Activated naive CD8-positive, alpha-beta T cell treated with anti-CD3 and anti-CD28 coated beads, Interleukin-2, amount 50 U/mL, for 24 hours (primary cell): ENCODE data around the gene SUSD1.
"Not testable (repeated sequence)": the region's sequence is repeated elsewhere in the genome, so short reads cannot be mapped to it uniquely, and the experiment has no call there.

ENCODE experiments used
- ATAC-seq: fragments of 150-1000 bp; cut with Tn5 transposase; one replicate; pipeline ENCODE4 v1.10.0; 2021
- DNase-seq: peaks from one replicate; pipeline ENCODE4 v3.0.0; 2021
- H3K27ac Mint-ChIP-seq: one replicate; pipeline ENCODE4 v1.8.0; 2021; ENCODE audit warnings: mild to moderate bottlenecking, mixed read lengths
- H3K27me3 Mint-ChIP-seq: one replicate; pipeline ENCODE4 v1.8.0; 2021; ENCODE audit warnings: mixed read lengths
- H3K36me3 Mint-ChIP-seq: one replicate; pipeline ENCODE4 v1.8.0; 2021; ENCODE audit warnings: low read depth, mixed read lengths
- H3K4me1 Mint-ChIP-seq: one replicate; pipeline ENCODE4 v1.8.0; 2021; ENCODE audit warnings: mixed read lengths
- H3K4me3 Mint-ChIP-seq: one replicate; pipeline ENCODE4 v1.8.0; 2021; ENCODE audit warnings: mild to moderate bottlenecking, moderate library complexity, mixed read lengths
- H3K9me3 Mint-ChIP-seq: one replicate; pipeline ENCODE4 v1.8.0; 2021; ENCODE audit warnings: mixed read lengths

Gene SUSD1

GRCh38 chr9:112174965-112175795, at the start of gene SUSD1:
TSS of gene SUSD1 (minus strand) at chr9:112175297. CDS start at chr9:112175235, 62 bp downstream.
- peaks cover 28% of the 10 kb centered on the region for H3K27me3 Mint-ChIP-seq
- DNase-seq (peak; percentile 38), ATAC-seq (peak; percentile 53)
- H3K27ac Mint-ChIP-seq = peak within 1 kb of the TSS; percentile 90
- peaks cover 48% of the 10 kb centered on the region for H3K4me1 Mint-ChIP-seq
- peaks cover 8% of the 10 kb centered on the region for H3K36me3 Mint-ChIP-seq
- no peaks in the 10 kb centered on the region for H3K9me3 Mint-ChIP-seq
- peak within 1 kb of the TSS; percentile 85 for H3K4me3 Mint-ChIP-seq

GRCh38 chr9:112224401-112225289, 49.5 kb upstream of the SUSD1 start:
- H3K36me3 Mint-ChIP-seq = peaks cover 44% of the 10 kb centered on the region
- H3K4me1 Mint-ChIP-seq = peaks cover 3% of the 10 kb centered on the region
- H3K9me3 Mint-ChIP-seq = no peaks in the 10 kb centered on the region
- H3K4me3 Mint-ChIP-seq = no peak overlapping the region
- no peak overlapping the region for H3K27ac Mint-ChIP-seq
- peak; percentile 63 for ATAC-seq
- DNase-seq = no peak
- H3K27me3 Mint-ChIP-seq = no peaks in the 10 kb centered on the region

- H3K27ac Mint-ChIP-seq = peak overlapping the region; percentile 48
- no peaks in the 10 kb centered on the region for H3K9me3 Mint-ChIP-seq
- H3K36me3 Mint-ChIP-seq = peaks cover 20% of the 10 kb centered on the region
- H3K4me3 Mint-ChIP-seq = peak overlapping the region; percentile 22
- DNase-seq (no peak), ATAC-seq (peak; percentile 95)
- no peaks in the 10 kb centered on the region for H3K27me3 Mint-ChIP-seq
- peaks cover 24% of the 10 kb centered on the region for H3K4me1 Mint-ChIP-seq
These were observed 43.8 kb upstream of the SUSD1 start for GRCh38 chr9:112218908-112219307.

- Mint-ChIP-seq H3K4me1 (peaks cover 5% of the 10 kb centered on the region), H3K27me3 (no peaks in the 10 kb centered on the region), H3K4me3 (no peak overlapping the region), H3K9me3 (peaks cover 12% of the 10 kb centered on the region), H3K36me3 (peaks cover 46% of the 10 kb centered on the region), H3K27ac (no peak overlapping the region)
- no peak for DNase-seq
- no peak for ATAC-seq
These were observed 37.8 kb upstream of the SUSD1 start for GRCh38 chr9:112212926-112213325.

GRCh38 chr9:112207451-112207850, 32.4 kb upstream of the SUSD1 start:
- no peaks in the 10 kb centered on the region for H3K4me1 Mint-ChIP-seq
- H3K36me3 Mint-ChIP-seq = peaks cover 59% of the 10 kb centered on the region
- DNase-seq (no peak), ATAC-seq (no peak)
- H3K27me3 Mint-ChIP-seq = no peaks in the 10 kb centered on the region
- H3K9me3 Mint-ChIP-seq = peaks cover 29% of the 10 kb centered on the region
- H3K27ac Mint-ChIP-seq = no peak overlapping the region
- no peak overlapping the region for H3K4me3 Mint-ChIP-seq

DNA sequence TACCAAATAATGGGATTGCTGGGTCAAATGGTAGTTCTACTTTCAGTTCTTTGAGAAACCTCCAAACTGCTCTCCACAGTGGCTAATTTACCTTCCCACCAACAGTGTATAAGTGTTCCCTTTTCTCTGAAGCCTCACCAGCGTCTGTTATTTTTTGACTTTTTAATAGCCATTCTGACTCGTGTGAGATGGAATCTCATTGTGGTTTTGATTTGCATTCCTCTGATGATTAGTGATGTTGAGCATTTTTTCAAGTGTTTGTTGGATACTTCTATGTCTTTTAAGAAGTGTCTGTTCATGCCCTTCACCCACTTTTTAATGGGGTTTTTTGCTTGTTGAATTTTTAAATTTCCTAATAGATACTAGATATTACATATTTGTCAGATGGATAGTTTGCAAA, 28.4 kb upstream of the SUSD1 start:
- ATAC-seq (no peak), DNase-seq (no peak)
- H3K9me3 Mint-ChIP-seq = peaks cover 26% of the 10 kb centered on the region
- no peaks in the 10 kb centered on the region for H3K4me1 Mint-ChIP-seq
- no peak overlapping the region for H3K27ac Mint-ChIP-seq
- H3K36me3 Mint-ChIP-seq = peaks cover 31% of the 10 kb centered on the region
- no peak overlapping the region for H3K4me3 Mint-ChIP-seq
- no peaks in the 10 kb centered on the region for H3K27me3 Mint-ChIP-seq

DNA sequence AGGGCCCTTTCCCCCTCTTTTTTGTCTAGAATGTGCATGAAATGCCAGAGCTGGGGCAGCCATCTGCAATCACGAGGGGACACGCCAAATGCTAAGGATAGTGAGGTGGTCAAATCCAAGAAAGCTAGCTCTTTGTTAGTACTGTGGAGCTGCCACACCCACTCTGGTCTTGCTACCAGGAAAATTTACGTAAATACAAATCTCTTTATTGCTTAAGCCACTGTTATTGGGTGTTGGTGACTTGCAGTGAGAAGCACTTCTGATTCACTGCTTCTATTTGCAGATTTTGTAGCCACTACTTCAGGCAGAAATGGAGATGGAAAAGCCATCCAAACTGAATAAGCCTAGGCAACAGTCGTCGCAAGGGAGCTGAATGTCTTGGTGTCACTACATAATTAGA, 25.6 kb upstream of the SUSD1 start:
- Mint-ChIP-seq H3K4me1 (no peaks in the 10 kb centered on the region), H3K4me3 (no peak overlapping the region), H3K36me3 (peaks cover 13% of the 10 kb centered on the region), H3K27ac (no peak overlapping the region), H3K27me3 (no peaks in the 10 kb centered on the region), H3K9me3 (peaks cover 15% of the 10 kb centered on the region)
- ATAC-seq = no peak
- no peak for DNase-seq

GRCh38 chr9:112198646-112199045, 23.5 kb upstream of the SUSD1 start:
- Mint-ChIP-seq H3K9me3 (peaks cover 10% of the 10 kb centered on the region), H3K36me3 (peaks cover 7% of the 10 kb centered on the region), H3K27ac (no peak overlapping the region), H3K27me3 (no peaks in the 10 kb centered on the region), H3K4me3 (no peak overlapping the region), H3K4me1 (peaks cover 6% of the 10 kb centered on the region)
- DNase-seq = no peak
- no peak for ATAC-seq

- DNase-seq (no peak), ATAC-seq (no peak)
- H3K27me3 Mint-ChIP-seq = no peaks in the 10 kb centered on the region
- no peak overlapping the region for H3K4me3 Mint-ChIP-seq
- no peaks in the 10 kb centered on the region for H3K9me3 Mint-ChIP-seq
- H3K27ac Mint-ChIP-seq = no peak overlapping the region
- peaks cover 5% of the 10 kb centered on the region for H3K36me3 Mint-ChIP-seq
- peaks cover 8% of the 10 kb centered on the region for H3K4me1 Mint-ChIP-seq
These were observed 19.9 kb upstream of the SUSD1 start for GRCh38 chr9:112194969-112195431.

DNA sequence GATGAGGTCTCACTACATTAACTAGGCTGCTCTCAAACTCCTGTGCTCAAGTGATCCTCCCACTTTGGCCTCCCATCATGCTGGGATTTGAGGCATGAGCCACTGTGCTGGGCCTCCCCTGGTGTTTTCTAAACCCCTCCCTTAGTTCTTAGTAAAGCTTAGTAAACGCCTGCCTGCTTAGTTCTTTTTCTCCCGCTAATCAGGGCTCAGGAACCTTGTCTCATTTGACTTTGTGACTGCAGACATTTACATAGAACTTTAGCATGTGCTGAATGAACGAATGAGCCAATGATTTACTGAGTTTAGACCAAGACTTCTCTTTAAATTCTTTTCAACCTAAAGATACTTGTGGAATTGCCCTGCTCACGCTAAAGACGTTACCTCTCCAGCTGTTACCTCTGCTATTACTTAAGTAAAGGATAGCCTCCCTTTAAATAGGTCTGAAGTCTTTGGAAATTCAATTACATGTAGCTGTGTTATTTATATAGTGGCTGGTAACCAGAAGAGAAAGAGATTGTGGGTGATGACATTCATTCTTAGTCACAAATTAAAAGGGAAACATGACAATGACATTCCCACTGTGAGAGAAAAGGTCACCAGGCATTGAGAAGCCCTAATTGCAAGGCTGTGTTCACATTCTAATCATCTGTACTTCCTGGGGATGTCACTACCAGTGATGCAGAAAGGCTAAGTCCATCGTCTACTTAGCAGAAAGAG, 18.6 kb upstream of the SUSD1 start:
- Mint-ChIP-seq H3K4me3 (no peak overlapping the region), H3K9me3 (no peaks in the 10 kb centered on the region), H3K27me3 (no peaks in the 10 kb centered on the region), H3K36me3 (peaks cover 5% of the 10 kb centered on the region), H3K27ac (no peak overlapping the region), H3K4me1 (peaks cover 8% of the 10 kb centered on the region)
- DNase-seq (no peak), ATAC-seq (peak; percentile 81)

GRCh38 chr9:112190320-112190719, 15.2 kb upstream of the SUSD1 start:
- not testable (repeated sequence) for DNase-seq, H3K4me1 Mint-ChIP-seq, ATAC-seq, H3K27me3 Mint-ChIP-seq, H3K4me3 Mint-ChIP-seq, H3K27ac Mint-ChIP-seq, H3K9me3 Mint-ChIP-seq, H3K36me3 Mint-ChIP-seq

DNA sequence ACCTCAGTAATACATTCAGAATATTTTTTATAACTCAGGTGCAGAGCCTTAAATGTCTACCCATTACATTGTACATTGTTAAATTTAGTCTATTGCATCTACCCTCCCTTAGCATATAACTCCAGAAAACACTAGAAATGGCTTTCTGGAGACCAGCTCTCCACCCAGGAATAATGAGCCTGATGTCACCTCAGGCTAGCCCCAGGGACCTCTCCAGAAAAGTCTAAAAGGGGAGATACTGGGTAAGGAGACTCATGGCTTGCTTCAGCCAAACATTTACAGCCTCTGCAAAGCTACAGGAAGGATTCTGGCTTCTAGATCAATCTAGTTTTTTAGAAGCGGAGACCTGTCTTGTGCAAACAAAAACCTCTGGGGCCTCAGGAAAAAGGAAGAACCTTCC, 13.8 kb upstream of the SUSD1 start:
- DNase-seq (no peak), ATAC-seq (no peak)
- H3K27me3 Mint-ChIP-seq = no peaks in the 10 kb centered on the region
- H3K36me3 Mint-ChIP-seq = peaks cover 5% of the 10 kb centered on the region
- H3K27ac Mint-ChIP-seq = no peak overlapping the region
- H3K4me3 Mint-ChIP-seq = no peak overlapping the region
- no peaks in the 10 kb centered on the region for H3K9me3 Mint-ChIP-seq
- peaks cover 4% of the 10 kb centered on the region for H3K4me1 Mint-ChIP-seq

DNA sequence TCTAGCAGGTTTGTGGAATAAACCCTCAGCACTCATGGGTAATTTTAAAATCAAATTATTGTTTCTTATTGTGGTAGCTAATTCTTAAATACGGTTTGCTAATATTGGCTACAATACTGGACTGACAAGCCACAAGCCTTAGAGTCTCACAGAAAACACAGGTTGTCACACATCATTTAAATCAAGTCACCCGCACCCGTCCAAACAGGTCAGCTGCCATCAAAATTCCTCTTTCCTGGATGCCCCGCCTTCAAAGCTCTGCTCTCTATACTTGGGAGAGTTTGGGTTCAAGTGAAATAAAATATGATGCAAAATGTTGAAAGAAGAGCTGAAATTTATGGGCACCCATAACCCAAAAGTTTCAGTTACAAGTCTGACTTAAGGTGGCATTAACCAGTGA, 12.3 kb upstream of the SUSD1 start:
- Mint-ChIP-seq H3K4me3 (no peak overlapping the region), H3K27ac (no peak overlapping the region), H3K4me1 (peaks cover 4% of the 10 kb centered on the region), H3K36me3 (peaks cover 5% of the 10 kb centered on the region), H3K9me3 (peaks cover 8% of the 10 kb centered on the region), H3K27me3 (no peaks in the 10 kb centered on the region)
- no peak for DNase-seq
- no peak for ATAC-seq

- peaks cover 5% of the 10 kb centered on the region for H3K36me3 Mint-ChIP-seq
- peaks cover 10% of the 10 kb centered on the region for H3K9me3 Mint-ChIP-seq
- no peak overlapping the region for H3K4me3 Mint-ChIP-seq
These were observed 11.6 kb upstream of the SUSD1 start for GRCh38 chr9:112186695-112187094.

More at GRCh38 chr9:112186695-112187094, 11.6 kb upstream of the SUSD1 start:
- Mint-ChIP-seq H3K4me1 (peaks cover 4% of the 10 kb centered on the region), H3K27ac (no peak overlapping the region), H3K27me3 (no peaks in the 10 kb centered on the region)
- DNase-seq = no peak
- no peak for ATAC-seq
